K562 (cell line): ENCODE results near the gene FAM107B.

Experiments
- JUND ChIP-seq, 2 experiments: IDR thresholded peaks; 2 replicates in 1 of 2; 3 replicates in 1 of 2; pipeline ENCODE4 v1.6.1; 2011; ENCODE audit warnings: borderline replicate concordance in 2 of 2, low read depth in 2 of 2, low read length in 2 of 2, improper control_type of control experiment in 1 of 2, missing biosample characterization in 1 of 2, missing genetic modification characterization in 1 of 2, missing genetic modification reagents in 1 of 2
- KDM1A ChIP-seq, 2 experiments: fragments of 450-650 bp; IDR thresholded peaks; 2 replicates each; pipeline ENCODE4 v1.6.1; 2016; ENCODE audit warnings: mild to moderate bottlenecking in 2 of 2
- PKNOX1 ChIP-seq: fragments of 450-650 bp; IDR thresholded peaks from 2 replicates; pipeline ENCODE4 v1.6.1; 2016
- POLR2A ChIP-seq: fragments of 450-650 bp; conservative IDR thresholded peaks from 2 replicates; pipeline ENCODE4 v1.6.1; 2016
- RFX5 ChIP-seq: IDR thresholded peaks from 2 replicates; pipeline ENCODE4 v1.6.1; 2011; ENCODE audit warnings: low read depth, mild to moderate bottlenecking, improper control_type of control experiment, low read length
- TEAD2 ChIP-seq: fragments of 450-650 bp; IDR thresholded peaks from 2 replicates; pipeline ENCODE4 v1.6.1; 2016; ENCODE audit warnings: missing genetic modification characterization, control low read depth, missing compliant biosample characterization
- TEAD4 ChIP-seq, 2 experiments: sonication (generic) in 1 of 2; formaldehyde crosslinking in 1 of 2; IDR thresholded peaks; 2 replicates each; pipeline versions ENCODE4 v1.6.1 to v1.8.0; 2012 to 2022; ENCODE audit warnings: borderline replicate concordance in 1 of 2, inconsistent platforms in 1 of 2, low read length in 1 of 2, mild to moderate bottlenecking in 1 of 2, missing genetic modification reagents in 1 of 2
- TOE1 ChIP-seq, 2 experiments: fragments of 450-650 bp in 1 of 2; sonication (generic) in 1 of 2; formaldehyde crosslinking in 1 of 2; IDR thresholded peaks; 2 replicates each; pipeline versions ENCODE4 v1.7.1 to v1.8.0; 2016 to 2022; ENCODE audit warnings: borderline replicate concordance in 2 of 2, mild to moderate bottlenecking in 2 of 2, antibody characterized with exemption in 1 of 2, inconsistent platforms in 1 of 2, low read depth in 1 of 2, missing genetic modification reagents in 1 of 2, moderate library complexity in 1 of 2
- TSHZ1 ChIP-seq: fragments of 250-450 bp; sonication (Bioruptor Pico); IDR thresholded peaks from 2 replicates; pipeline ENCODE4 v1.4.0; 2020; ENCODE audit warnings: mild to moderate bottlenecking, moderate library complexity
- ZBTB11 ChIP-seq, 3 experiments: fragments of 200-800 bp in 1 of 3; fragments of 250-450 bp in 1 of 3; fragments of 450-650 bp in 1 of 3; sonication (Bioruptor Pico) in 1 of 3; sonication (Bioruptor generic) in 1 of 3; formaldehyde crosslinking in 1 of 3; IDR thresholded peaks; 2 replicates each; pipeline versions ENCODE4 v1.6.1 to v1.8.0; 2016 to 2022; ENCODE audit warnings: mild to moderate bottlenecking in 2 of 3, missing genetic modification characterization in 2 of 3, missing compliant biosample characterization in 1 of 3, moderate library complexity in 1 of 3
- ZFP91 ChIP-seq: sonication (generic); formaldehyde crosslinking; IDR thresholded peaks from 2 replicates; pipeline ENCODE4 v1.8.0; 2022; ENCODE audit warnings: mild to moderate bottlenecking, missing genetic modification reagents
- ZNF717 ChIP-seq: fragments of 250-450 bp; sonication (Bioruptor Pico); IDR thresholded peaks from 2 replicates; pipeline ENCODE4 v1.5.0; 2021

- TF ChIP-seq ZBTB11 (CRISPR knock-in tag; IDR thresholded peaks at IDR 0.05) (no peak), KDM1A (IDR thresholded peaks at IDR 0.05) (no peak), TEAD4 (IDR thresholded peaks at IDR 0.05; ENCODE audit: low read length) (no peak), TEAD4 (CRISPR knock-in tag; IDR thresholded peaks at IDR 0.05; ENCODE audit: borderline replicate concordance) (no peak), ZFP91 (CRISPR knock-in tag) (no peak), PKNOX1 (no peak), TOE1 (IDR thresholded peaks at IDR 0.05; ENCODE audit: borderline replicate concordance) (no peak), TOE1 (CRISPR knock-in tag; IDR thresholded peaks at IDR 0.05; ENCODE audit: borderline replicate concordance, low read depth) (no peak), TEAD2 (no peak), ZNF717 (CRISPR knock-in tag) (no peak), POLR2A (no peak), TSHZ1 (CRISPR knock-in tag) (no peak), RFX5 (no peak), JUND (IDR thresholded peaks at IDR 0.05; ENCODE audit: borderline replicate concordance, low read depth, low read length) (no peak), JUND (tag; IDR thresholded peaks at IDR 0.05; ENCODE audit: borderline replicate concordance, low read depth, low read length) (no peak)
These were observed 297.3 kb downstream of the FAM107B start for GRCh38 chr10:14477408-14477710.
